GM12878 (cell line): ENCODE measurements around the gene PIGU. TPM values are rescaled to one million over a fixed set of nuclear protein-coding genes. Genes with fewer than 3 reads are reported as not detected.

ENCODE experiments used
- ATAC-seq: fragments of 200-7000 bp; cut with Tn5 transposase; 3 replicates; pipeline ENCODE4 v1.9.1; 2020; ENCODE audit warnings: mild to moderate bottlenecking, moderate library complexity
- BruUV-seq: library from RNA; stranded (reverse); fragments of 400-500 nt; replicated peaks from 2 replicates; lab custom pipeline; 2021; lab: Mats Ljungman, UMichigan
- CTCF ChIA-PET: fragments of 300-600 bp; sonication (Branson Sonifier 250); formaldehyde crosslinking; extraction: SDS; loops from one replicate; lab custom pipeline; 2021; ENCODE audit warnings: inconsistent platforms; lab: Yijun Ruan, JAX
- POLR2A ChIA-PET: fragments of 350-600 bp; formaldehyde crosslinking; extraction: SDS; loops from one replicate; lab custom pipeline; 2021; ENCODE audit warnings: inconsistent platforms; lab: Charles Lee
- RAD21 ChIA-PET: fragments of 300-600 bp; sonication (Branson Sonifier 250); formaldehyde crosslinking; loops from one replicate; lab custom pipeline; 2023; ENCODE audit warnings: antibody characterized with exemption; ENCODE audit not compliant: unreplicated experiment; lab: Charles Lee
- SMC1A ChIA-PET: fragments of 300-600 bp; sonication (Branson Sonifier 250); formaldehyde crosslinking; loops from one replicate; lab custom pipeline; 2023; ENCODE audit not compliant: unreplicated experiment, uncharacterized antibody; lab: Charles Lee
- DNase-seq: peaks from one replicate; pipeline ENCODE4 v3.0.0-alpha.2; 2011; ENCODE audit warnings: low read depth, low spot score
- FAIRE-seq: peaks from 3 replicates; lab custom pipeline; 2011; peaks lifted over from hg19 to GRCh38; lab: Jason Lieb, UNC
- H2AFZ ChIP-seq: 2 replicates; pipeline ENCODE4 v1.6.0; 2011; ENCODE audit warnings: low read depth, low read length, control low read depth; ENCODE audit not compliant: control insufficient read depth
- H3K27ac ChIP-seq: 2 replicates; pipeline ENCODE4 v1.5.1; 2011; ENCODE audit warnings: control low read depth; ENCODE audit not compliant: control insufficient read depth, insufficient read depth
- H3K27me3 ChIP-seq, 2 experiments: replicated peaks in 1 of 2; 2 replicates each; pipeline versions ENCODE4 v1.6.0 to v1.6.1; 2011; ENCODE audit warnings: low read length in 1 of 2; ENCODE audit not compliant: control insufficient read depth in 2 of 2, insufficient read depth in 2 of 2
- H3K36me3 ChIP-seq, 2 experiments: 2 replicates each; pipeline ENCODE4 v1.5.1; 2011; ENCODE audit warnings: low read length in 1 of 2; ENCODE audit not compliant: control insufficient read depth in 2 of 2, insufficient read depth in 2 of 2
- H3K4me1 ChIP-seq: 2 replicates; pipeline ENCODE4 v1.6.1; 2011; ENCODE audit warnings: mild to moderate bottlenecking, low read length, moderate library complexity, mixed read lengths; ENCODE audit not compliant: control insufficient read depth, insufficient read depth
- H3K4me2 ChIP-seq: 2 replicates; pipeline ENCODE4 v1.6.0; 2011; ENCODE audit warnings: control low read depth; ENCODE audit not compliant: control insufficient read depth, insufficient read depth
- H3K4me3 ChIP-seq: fragments of 200-600 bp; sonication (generic); 2 replicates; pipeline ENCODE4 v1.5.1; 2016
- H3K79me2 ChIP-seq: 2 replicates; pipeline ENCODE4 v1.6.0; 2011; ENCODE audit warnings: low read length; ENCODE audit not compliant: control insufficient read depth, insufficient read depth
- H3K9ac ChIP-seq: 2 replicates; pipeline ENCODE4 v1.8.0; 2011; ENCODE audit warnings: low read length, control low read depth, mixed read lengths; ENCODE audit not compliant: control insufficient read depth, insufficient read depth
- H3K9me3 ChIP-seq: replicated peaks from 3 replicates; pipeline ENCODE4 v1.5.1; 2011; ENCODE audit warnings: mild to moderate bottlenecking, low read length; ENCODE audit not compliant: control insufficient read depth, insufficient read depth
- H4K20me1 ChIP-seq: 2 replicates; pipeline ENCODE4 v1.6.0; 2011; ENCODE audit not compliant: control insufficient read depth, insufficient read depth
- YY1 ChIP-seq: IDR thresholded peaks from 2 replicates; pipeline ENCODE4 v1.6.1; 2011; ENCODE audit warnings: low read depth, mild to moderate bottlenecking, low read length
- WGBS: methylation state at CpG from one replicate; pipeline ENCODE4 v1.1.6; 2016; ENCODE audit warnings: low lambda C conversion rate; ENCODE audit not compliant: insufficient replicate concordance, insufficient coverage; ENCODE audit errors: missing lambda C conversion rate; 5-methylcytosine and 5-hydroxymethylcytosine counted together
- in situ Hi-C: fragments of 300-500 bp; cut with MboI; formaldehyde crosslinking; loops from 9 replicates; pipeline ENCODE4 v1.14.3; 2018; ENCODE audit warnings: mixed read lengths
- intact Hi-C: fragments of 100-400 bp; cut with micrococcal nuclease; formaldehyde crosslinking; loops from one replicate; pipeline ENCODE4 v1.14.2; 2022; ENCODE audit not compliant: unreplicated experiment
- polyA plus RNA-seq, 11 experiments: library from polyadenylated mRNA; depleted of rRNA in 4 of 11; unstranded in 6 of 11; stranded (reverse) in 5 of 11; fragments of >200 nt; fragmentation: Nextera tagmentation in 4 of 11; fragmentation: Illumina TruSeq in 1 of 11; extraction: Ambion mirVana in 4 of 11; extraction: Trizol in 1 of 11; gene quantifications; 1 replicate in 1 of 11; 2 replicates in 10 of 11; pipeline versions ENCODE4 v1.2.1 to v1.2.3, GENCODE V29; 2011 to 2016; ENCODE audit warnings: inconsistent platforms in 2 of 11, missing spikeins in 2 of 11, low read depth in 1 of 11
- total RNA-seq, 4 experiments: library from RNA; depleted of rRNA in 3 of 4; stranded (reverse); fragments of >200 nt in 3 of 4; fragmentation: Illumina TruSeq in 1 of 4; extraction: Trizol in 1 of 4; gene quantifications; 2 replicates each; pipeline versions ENCODE4 v1.2.1 to v1.2.3, GENCODE V29; 2013 to 2021
- TF ChIP-seq, protein P1 (sequence below): fragments of 450-650 bp; IDR thresholded peaks from 2 replicates; pipeline ENCODE4 v1.6.1; 2017; ENCODE audit warnings: mild to moderate bottlenecking, moderate library complexity
- TF ChIP-seq, protein P2 (sequence below): fragments of 450-650 bp; formaldehyde crosslinking; IDR thresholded peaks from 2 replicates; pipeline ENCODE4 v1.5.0; 2022; ENCODE audit warnings: mild to moderate bottlenecking, missing genetic modification characterization

The PIGU gene
- total and polyA plus RNA-seq, 10 of the 15 experiments (the other 5 are each of a cell fraction or from before 2014, with no cell fraction given): 4.1 to 88.2 (median 25.0) TPM

DNA sequence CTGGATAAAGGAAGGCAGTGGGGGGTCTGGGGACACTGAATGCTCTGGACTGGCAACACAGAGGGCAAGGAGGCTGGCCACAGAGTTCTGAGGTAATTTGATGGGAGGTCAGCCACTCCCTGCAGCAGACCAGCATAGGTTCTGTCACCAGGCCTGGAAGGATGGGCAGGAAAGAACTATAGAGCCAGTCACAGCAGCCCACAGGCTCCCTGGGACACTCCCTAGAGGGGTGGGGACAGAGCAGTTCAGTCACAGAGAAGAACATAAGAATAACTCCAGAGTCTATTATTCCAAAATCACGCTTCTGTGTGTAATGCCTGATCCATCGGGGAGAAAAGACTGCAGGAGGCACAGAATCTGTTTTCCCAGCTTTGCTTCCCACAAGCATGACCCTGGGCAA, 141.0 kb downstream of the PIGU start:
- H4K20me1 ChIP-seq: no peaks in the 10 kb centered on the region
- no peak overlapping the region for H3K4me3 ChIP-seq
- H3K36me3 ChIP-seq: peaks cover 27% of the 10 kb centered on the region in 2 experiments
- ChIA-PET RAD21 (interaction anchor here (3.3 to 5.7 kb wide), 2 partner anchors 223 to 233 kb away, joined by 21 to 35 read pairs; no protein-coding TSS in a partner anchor), SMC1A (interaction anchor here (5.7 kb wide), 1 partner anchor 171 kb away, joined by 50 read pairs; the partner anchor contains the start of gene TP53INP2), CTCF (interaction anchor here (5.7 kb wide), 1 partner anchor 171 kb away, joined by 68 read pairs; no protein-coding TSS in a partner anchor), POLR2A (no interaction called here)
- FAIRE-seq (no peak), ATAC-seq (no peak), DNase-seq (no peak)
- in situ Hi-C loops (loop anchor here (5.0 kb wide), 1 partner anchor 231 kb away; no protein-coding TSS in a partner anchor), intact Hi-C loops (loop anchor here (5.0 kb wide), 1 partner anchor 231 kb away; no protein-coding TSS in a partner anchor)
- H3K4me1 ChIP-seq: no peaks in the 10 kb centered on the region
- no peak overlapping the region for H3K4me2 ChIP-seq
- H3K9ac ChIP-seq: no peak overlapping the region
- 94% methylated on average over 2 of the region's 2 CpGs for WGBS
- H2AFZ ChIP-seq: no peak overlapping the region
- no peaks in the 10 kb centered on the region for H3K79me2 ChIP-seq
- TF ChIP-seq, protein P1, sequence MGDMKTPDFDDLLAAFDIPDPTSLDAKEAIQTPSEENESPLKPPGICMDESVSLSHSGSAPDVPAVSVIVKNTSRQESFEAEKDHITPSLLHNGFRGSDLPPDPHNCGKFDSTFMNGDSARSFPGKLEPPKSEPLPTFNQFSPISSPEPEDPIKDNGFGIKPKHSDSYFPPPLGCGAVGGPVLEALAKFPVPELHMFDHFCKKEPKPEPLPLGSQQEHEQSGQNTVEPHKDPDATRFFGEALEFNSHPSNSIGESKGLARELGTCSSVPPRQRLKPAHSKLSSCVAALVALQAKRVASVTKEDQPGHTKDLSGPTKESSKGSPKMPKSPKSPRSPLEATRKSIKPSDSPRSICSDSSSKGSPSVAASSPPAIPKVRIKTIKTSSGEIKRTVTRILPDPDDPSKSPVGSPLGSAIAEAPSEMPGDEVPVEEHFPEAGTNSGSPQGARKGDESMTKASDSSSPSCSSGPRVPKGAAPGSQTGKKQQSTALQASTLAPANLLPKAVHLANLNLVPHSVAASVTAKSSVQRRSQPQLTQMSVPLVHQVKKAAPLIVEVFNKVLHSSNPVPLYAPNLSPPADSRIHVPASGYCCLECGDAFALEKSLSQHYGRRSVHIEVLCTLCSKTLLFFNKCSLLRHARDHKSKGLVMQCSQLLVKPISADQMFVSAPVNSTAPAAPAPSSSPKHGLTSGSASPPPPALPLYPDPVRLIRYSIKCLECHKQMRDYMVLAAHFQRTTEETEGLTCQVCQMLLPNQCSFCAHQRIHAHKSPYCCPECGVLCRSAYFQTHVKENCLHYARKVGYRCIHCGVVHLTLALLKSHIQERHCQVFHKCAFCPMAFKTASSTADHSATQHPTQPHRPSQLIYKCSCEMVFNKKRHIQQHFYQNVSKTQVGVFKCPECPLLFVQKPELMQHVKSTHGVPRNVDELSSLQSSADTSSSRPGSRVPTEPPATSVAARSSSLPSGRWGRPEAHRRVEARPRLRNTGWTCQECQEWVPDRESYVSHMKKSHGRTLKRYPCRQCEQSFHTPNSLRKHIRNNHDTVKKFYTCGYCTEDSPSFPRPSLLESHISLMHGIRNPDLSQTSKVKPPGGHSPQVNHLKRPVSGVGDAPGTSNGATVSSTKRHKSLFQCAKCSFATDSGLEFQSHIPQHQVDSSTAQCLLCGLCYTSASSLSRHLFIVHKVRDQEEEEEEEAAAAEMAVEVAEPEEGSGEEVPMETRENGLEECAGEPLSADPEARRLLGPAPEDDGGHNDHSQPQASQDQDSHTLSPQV: no peak
- TF ChIP-seq, protein P2, sequence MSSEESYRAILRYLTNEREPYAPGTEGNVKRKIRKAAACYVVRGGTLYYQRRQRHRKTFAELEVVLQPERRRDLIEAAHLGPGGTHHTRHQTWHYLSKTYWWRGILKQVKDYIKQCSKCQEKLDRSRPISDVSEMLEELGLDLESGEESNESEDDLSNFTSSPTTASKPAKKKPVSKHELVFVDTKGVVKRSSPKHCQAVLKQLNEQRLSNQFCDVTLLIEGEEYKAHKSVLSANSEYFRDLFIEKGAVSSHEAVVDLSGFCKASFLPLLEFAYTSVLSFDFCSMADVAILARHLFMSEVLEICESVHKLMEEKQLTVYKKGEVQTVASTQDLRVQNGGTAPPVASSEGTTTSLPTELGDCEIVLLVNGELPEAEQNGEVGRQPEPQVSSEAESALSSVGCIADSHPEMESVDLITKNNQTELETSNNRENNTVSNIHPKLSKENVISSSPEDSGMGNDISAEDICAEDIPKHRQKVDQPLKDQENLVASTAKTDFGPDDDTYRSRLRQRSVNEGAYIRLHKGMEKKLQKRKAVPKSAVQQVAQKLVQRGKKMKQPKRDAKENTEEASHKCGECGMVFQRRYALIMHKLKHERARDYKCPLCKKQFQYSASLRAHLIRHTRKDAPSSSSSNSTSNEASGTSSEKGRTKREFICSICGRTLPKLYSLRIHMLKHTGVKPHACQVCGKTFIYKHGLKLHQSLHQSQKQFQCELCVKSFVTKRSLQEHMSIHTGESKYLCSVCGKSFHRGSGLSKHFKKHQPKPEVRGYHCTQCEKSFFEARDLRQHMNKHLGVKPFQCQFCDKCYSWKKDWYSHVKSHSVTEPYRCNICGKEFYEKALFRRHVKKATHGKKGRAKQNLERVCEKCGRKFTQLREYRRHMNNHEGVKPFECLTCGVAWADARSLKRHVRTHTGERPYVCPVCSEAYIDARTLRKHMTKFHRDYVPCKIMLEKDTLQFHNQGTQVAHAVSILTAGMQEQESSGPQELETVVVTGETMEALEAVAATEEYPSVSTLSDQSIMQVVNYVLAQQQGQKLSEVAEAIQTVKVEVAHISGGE (CRISPR knock-in tag): no peak
- TF ChIP-seq YY1: no peak
- no peaks in the 10 kb centered on the region for H3K9me3 ChIP-seq
- TSS peak; percentile 50 for BruUV-seq
- no peak overlapping the region for H3K27ac ChIP-seq
- no peaks in the 10 kb centered on the region for H3K27me3 ChIP-seq
